ENCODE results near the gene PLS1.
A peak's percentile ranks its signal among the peaks of the same experiment; 100 is the strongest.
"Not testable (repeated sequence)": the region's sequence is repeated elsewhere in the genome, so short reads cannot be mapped to it uniquely, and the experiment has no call there.

The PLS1 gene, protein sequence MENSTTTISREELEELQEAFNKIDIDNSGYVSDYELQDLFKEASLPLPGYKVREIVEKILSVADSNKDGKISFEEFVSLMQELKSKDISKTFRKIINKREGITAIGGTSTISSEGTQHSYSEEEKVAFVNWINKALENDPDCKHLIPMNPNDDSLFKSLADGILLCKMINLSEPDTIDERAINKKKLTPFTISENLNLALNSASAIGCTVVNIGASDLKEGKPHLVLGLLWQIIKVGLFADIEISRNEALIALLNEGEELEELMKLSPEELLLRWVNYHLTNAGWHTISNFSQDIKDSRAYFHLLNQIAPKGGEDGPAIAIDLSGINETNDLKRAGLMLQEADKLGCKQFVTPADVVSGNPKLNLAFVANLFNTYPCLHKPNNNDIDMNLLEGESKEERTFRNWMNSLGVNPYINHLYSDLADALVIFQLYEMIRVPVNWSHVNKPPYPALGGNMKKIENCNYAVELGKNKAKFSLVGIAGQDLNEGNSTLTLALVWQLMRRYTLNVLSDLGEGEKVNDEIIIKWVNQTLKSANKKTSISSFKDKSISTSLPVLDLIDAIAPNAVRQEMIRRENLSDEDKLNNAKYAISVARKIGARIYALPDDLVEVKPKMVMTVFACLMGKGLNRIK

GRCh38 chr3:142595951-142596725, at the start of gene PLS1:
Gene PLS1 (plus strand): TSS chr3:142596393. CDS start chr3:142664238, 67,845 bp downstream.
- no peak for TF ChIP-seq CTCF (conservative IDR thresholded peaks at IDR 0.05; ENCODE audit: low read length)
- peak; percentile 60 for DNase-seq (ENCODE audit: low read depth)
- H3K4me3 ChIP-seq (ENCODE audit: low read length) = peak within 1 kb of the TSS; percentile 81

GRCh38 chr3:142549986-142550385, 46.2 kb upstream of the PLS1 start:
- DNase-seq (ENCODE audit: low read depth) = no peak
- H3K4me3 ChIP-seq (ENCODE audit: low read length) = no peak overlapping the region
- no peak for TF ChIP-seq CTCF (conservative IDR thresholded peaks at IDR 0.05; ENCODE audit: low read length)

GRCh38 chr3:142552579-142552978, 43.6 kb upstream of the PLS1 start:
- H3K4me3 ChIP-seq (ENCODE audit: low read length); DNase-seq (ENCODE audit: low read depth): not testable (repeated sequence)

DNA sequence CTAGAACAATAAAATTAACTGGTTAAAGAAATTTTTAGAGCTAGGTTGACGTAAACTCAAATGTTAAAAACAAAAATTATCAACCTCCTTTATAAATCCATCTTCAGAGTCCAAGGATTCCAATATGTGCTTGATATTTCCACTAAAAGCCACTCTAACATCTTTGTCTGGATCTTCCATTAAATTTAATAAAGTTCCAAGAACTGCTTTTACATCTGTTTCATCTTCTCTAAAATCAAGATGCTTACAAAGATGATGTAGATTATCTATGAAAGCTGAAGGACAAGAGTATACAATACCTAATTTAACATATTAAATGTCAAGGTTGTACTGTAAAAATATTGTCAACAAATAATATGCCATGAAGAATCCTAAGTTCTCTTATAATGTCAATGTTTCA, 42.5 kb upstream of the PLS1 start:
- no peak overlapping the region for H3K4me3 ChIP-seq (ENCODE audit: low read length)
- DNase-seq (ENCODE audit: low read depth) = no peak
- TF ChIP-seq CTCF (conservative IDR thresholded peaks at IDR 0.05; ENCODE audit: low read length) = no peak

DNA sequence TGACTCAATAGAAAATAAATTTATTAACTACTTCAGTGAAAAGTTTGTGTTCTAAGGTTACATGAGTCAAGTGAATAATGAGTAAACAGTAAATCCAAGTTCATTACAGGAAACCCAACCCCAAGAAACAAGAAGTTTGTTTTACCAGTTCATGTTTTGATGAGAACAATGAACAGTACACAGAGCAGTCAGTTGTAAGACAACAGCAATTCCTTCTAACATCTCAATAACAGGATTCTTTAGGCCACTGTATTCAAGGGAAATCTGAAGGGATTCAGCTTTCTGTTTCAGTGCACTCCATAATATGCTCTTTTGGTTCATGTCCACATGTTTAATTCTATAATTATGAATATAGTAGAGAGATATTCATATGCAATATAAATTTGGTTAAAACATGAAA, 36.1 kb upstream of the PLS1 start:
- no peak for DNase-seq (ENCODE audit: low read depth)
- no peak for TF ChIP-seq CTCF (conservative IDR thresholded peaks at IDR 0.05; ENCODE audit: low read length)
- no peak overlapping the region for H3K4me3 ChIP-seq (ENCODE audit: low read length)

DNA sequence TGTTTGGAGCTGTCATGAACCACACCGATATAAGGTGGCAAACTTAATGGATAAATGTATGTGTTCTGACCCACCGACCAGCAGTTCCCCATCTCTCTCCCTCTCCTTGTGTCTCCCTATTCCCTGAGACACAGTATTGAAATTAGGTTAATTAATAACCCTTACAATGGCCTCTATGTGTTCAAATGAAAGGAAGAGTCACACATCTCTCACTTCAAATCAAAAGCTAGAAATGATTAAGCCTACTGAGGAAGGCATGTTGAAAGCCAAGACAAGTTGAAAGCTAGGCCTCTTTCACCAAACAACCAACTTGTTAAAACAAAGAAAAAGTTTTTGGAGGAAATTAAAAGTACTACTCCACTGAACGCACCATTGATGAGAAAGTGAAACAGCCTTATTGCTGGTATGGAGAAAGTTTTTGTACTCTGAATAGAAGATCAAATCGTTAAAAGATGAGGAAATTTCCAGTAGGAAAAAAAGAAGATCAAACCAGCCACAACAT, 32.6 kb upstream of the PLS1 start:
- no peak overlapping the region for H3K4me3 ChIP-seq (ENCODE audit: low read length)
- no peak for TF ChIP-seq CTCF (conservative IDR thresholded peaks at IDR 0.05; ENCODE audit: low read length)
- DNase-seq (ENCODE audit: low read depth) = no peak

GRCh38 chr3:142566096-142566495, 30.1 kb upstream of the PLS1 start:
- H3K4me3 ChIP-seq (ENCODE audit: low read length) = no peak overlapping the region
- DNase-seq (ENCODE audit: low read depth) = no peak
- TF ChIP-seq CTCF (conservative IDR thresholded peaks at IDR 0.05; ENCODE audit: low read length) = no peak
